Esophagus muscularis mucosa (tissue), 4 donors: ENCODE measurements around the gene SAXO1.

Experiments used
- CTCF ChIP-seq, 3 experiments: fragments of 200-600 bp in 2 of 3; fragments of 450-650 bp in 1 of 3; sonication (generic) in 2 of 3; IDR thresholded peaks; one replicate each; pipeline ENCODE4 v1.5.1; 2017 to 2019; ENCODE audit warnings: antibody characterized with exemption in 3 of 3, mild to moderate bottlenecking in 2 of 3, moderate library complexity in 1 of 3
- EP300 ChIP-seq: sonication (generic); formaldehyde crosslinking; IDR thresholded peaks from one replicate; pipeline ENCODE4 v1.6.1; 2017; ENCODE audit warnings: antibody characterized with exemption
- POLR2A ChIP-seq: fragments of 450-650 bp; IDR thresholded peaks from one replicate; pipeline ENCODE4 v1.6.1; 2017; ENCODE audit warnings: antibody characterized with exemption, moderate library complexity, mild to moderate bottlenecking, low read depth

- TF ChIP-seq EP300 (no peak), CTCF (IDR thresholded peaks at IDR 0.05) (no peak), POLR2A (no peak)
These were observed 603 bp downstream of the SAXO1 start for GRCh38 chr9:19032406-19032805.
